ENCODE results near the gene PADI2. TPM values are rescaled to one million over a fixed set of nuclear protein-coding genes. Genes with fewer than 3 reads are reported as not detected.
A peak's percentile ranks its signal among the peaks of the same experiment; 100 is the strongest.

PADI2 gene
- total and polyA plus RNA-seq, 9 of the 15 experiments (the other 6 are each of a cell fraction or from before 2014, with no cell fraction given), result 0.01 to 0.11 (median 0.01) TPM; not detected in 5

DNA sequence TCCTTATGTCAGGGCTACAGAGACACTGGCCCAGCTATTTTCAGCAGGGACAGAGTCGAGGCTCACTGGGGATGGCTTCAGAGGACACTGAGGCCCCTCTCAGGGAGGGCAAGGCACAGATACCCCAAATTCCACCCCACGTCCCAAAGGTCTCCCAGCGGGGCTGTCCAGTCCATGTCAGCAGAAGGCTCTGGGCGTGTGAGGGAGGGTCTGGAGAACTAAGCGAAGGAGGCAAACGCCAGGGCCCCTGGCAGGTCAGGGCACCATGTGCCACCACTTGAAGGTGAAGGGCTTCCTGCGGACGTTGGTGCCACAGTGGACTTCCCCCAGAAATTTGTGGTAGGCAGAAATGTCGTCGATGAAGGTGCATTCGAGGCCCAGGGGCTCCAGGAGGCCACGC is 50.5 kb downstream of the PADI2 start:
- H3K36me3 ChIP-seq (ENCODE audit: control insufficient read depth, insufficient read depth, low read length), result no peaks in the 10 kb centered on the region
- H3K4me3 ChIP-seq, result no peak overlapping the region
- FAIRE-seq, result no peak
- WGBS (ENCODE audit: insufficient coverage, low coverage, missing lambda C conversion rate), result under 1% methylated on average over 12 of the region's 12 CpGs
- intact Hi-C loops (cut with micrococcal nuclease), result no loop called here
- no peaks in the 10 kb centered on the region; the same call in 1 of the 2 replicates for H3K9me3 ChIP-seq (replicated peaks; ENCODE audit: control insufficient read depth, insufficient read depth, low read depth, low read length)
- H3K9me1 ChIP-seq (ENCODE audit: control insufficient read depth, insufficient read depth, low read length), result no peaks in the 10 kb centered on the region
- TF ChIP-seq HDAC6 (IDR thresholded peaks at IDR 0.05; ENCODE audit: low read depth, low read length) (0 out of 2 replicates have a peak, but pooled peaks have one; percentile 32), BRF2 (IDR thresholded peaks at IDR 0.05; ENCODE audit: borderline replicate concordance, insufficient read depth, insufficient read length) (no peak)
- no peak overlapping the region for H3K4me2 ChIP-seq (ENCODE audit: insufficient read depth, low read length)
- H2AFZ ChIP-seq (ENCODE audit: low read depth, low read length), result no peak overlapping the region
- in situ Hi-C loops (cut with MboI), result no loop called here
- BruUV-seq (replicated peaks), result no TSS peak
- peak overlapping the region in 1 of 2 experiments; percentile 18; a peak in 1 of 4 replicates for H3K9ac ChIP-seq (ENCODE audit: insufficient read depth in 1 of 2, low read depth in 2 of 2, low read length in 2 of 2)
- peaks cover 43 to 65% of the 10 kb centered on the region in 2 experiments for H3K27me3 ChIP-seq (ENCODE audit: control insufficient read depth in 2 of 2, insufficient read depth in 2 of 2, low read length in 2 of 2)
- DNase-seq (ENCODE audit: extremely low read depth in 1 of 4, low spot score in 3 of 4), result no peak
- no peak overlapping the region for H3K27ac ChIP-seq (ENCODE audit: extremely low read depth, low read depth, low read length)
- ChIA-PET CTCF (ENCODE audit: low intra/inter-chr PET ratio) (no interaction called here), POLR2A (no interaction called here)
- no peaks in the 10 kb centered on the region; the same call in 1 of the 2 replicates for H4K20me1 ChIP-seq (replicated peaks; ENCODE audit: control insufficient read depth, insufficient read depth, low read length)
- no peaks in the 10 kb centered on the region for H3K79me2 ChIP-seq (ENCODE audit: control insufficient read depth, insufficient read depth, low read length)
- no peak for ATAC-seq
- H3K4me1 ChIP-seq (replicated peaks in 1 of 2; ENCODE audit: control insufficient read depth in 2 of 2, insufficient read depth in 2 of 2, low read length in 2 of 2), result no peaks in the 10 kb centered on the region

DNA sequence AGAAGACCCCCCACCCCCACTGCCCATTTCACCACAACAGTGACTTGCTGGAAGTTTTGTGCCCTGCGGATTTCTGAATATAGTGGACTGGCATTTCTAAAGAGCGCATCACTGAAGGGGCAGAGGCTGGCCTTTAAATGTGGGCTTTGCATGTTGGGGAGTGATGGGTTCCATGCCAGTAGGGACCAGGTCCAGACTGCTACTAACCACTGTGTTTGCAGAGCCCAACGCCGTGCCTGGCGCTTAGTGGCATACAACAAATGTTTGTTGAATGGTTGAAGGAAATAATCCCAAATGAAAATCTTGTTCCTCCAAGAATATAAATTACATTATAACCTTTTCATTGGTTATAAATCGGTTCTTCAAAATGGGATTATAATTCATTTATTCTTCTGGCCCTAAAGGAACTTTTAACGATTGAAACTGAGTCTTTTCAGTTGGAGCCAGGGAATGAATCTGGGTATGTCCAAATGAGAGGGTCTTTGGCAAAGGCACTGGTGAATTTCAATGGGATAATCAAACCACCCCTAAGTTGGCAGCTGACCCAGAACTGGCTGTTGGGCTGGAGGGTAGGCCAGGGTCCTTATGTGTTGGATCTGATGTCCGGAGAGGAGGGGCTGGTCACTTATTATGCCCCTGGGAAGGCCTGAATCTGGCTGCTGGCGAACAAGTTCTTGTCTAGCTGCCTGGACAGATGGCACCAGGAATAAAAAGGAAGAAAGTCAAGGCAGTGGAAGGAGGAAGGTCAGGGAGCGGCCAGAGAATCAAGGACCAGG is 51.6 kb downstream of the PADI2 start:
- Histone ChIP-seq H3K9ac (ENCODE audit: insufficient read depth in 1 of 2, low read depth in 2 of 2, low read length in 2 of 2) (no peak overlapping the region), H3K36me3 (ENCODE audit: control insufficient read depth, insufficient read depth, low read length) (no peaks in the 10 kb centered on the region), H3K27ac (ENCODE audit: extremely low read depth, low read depth, low read length) (no peak overlapping the region), H3K9me1 (ENCODE audit: control insufficient read depth, insufficient read depth, low read length) (no peaks in the 10 kb centered on the region), H4K20me1 (replicated peaks; ENCODE audit: control insufficient read depth, insufficient read depth, low read length) (no peaks in the 10 kb centered on the region; the same call in 1 of the 2 replicates), H3K27me3 (ENCODE audit: control insufficient read depth in 2 of 2, insufficient read depth in 2 of 2, low read length in 2 of 2) (peaks cover 38 to 65% of the 10 kb centered on the region in 2 experiments), H3K4me2 (ENCODE audit: insufficient read depth, low read length) (no peak overlapping the region), H2AFZ (ENCODE audit: low read depth, low read length) (no peak overlapping the region), H3K9me3 (replicated peaks; ENCODE audit: control insufficient read depth, insufficient read depth, low read depth, low read length) (no peaks in the 10 kb centered on the region; the same call in 1 of the 2 replicates), H3K4me1 (replicated peaks in 1 of 2; ENCODE audit: control insufficient read depth in 2 of 2, insufficient read depth in 2 of 2, low read length in 2 of 2) (no peaks in the 10 kb centered on the region; a peak in 1 of 5 replicates), H3K79me2 (ENCODE audit: control insufficient read depth, insufficient read depth, low read length) (no peaks in the 10 kb centered on the region), H3K4me3 (no peak overlapping the region)
- ChIA-PET POLR2A (interaction anchor here (0.5 to 0.6 kb wide), 2 partner anchors 8 to 269 kb away, joined by 3 to 4 read pairs; no protein-coding TSS in a partner anchor), CTCF (ENCODE audit: low intra/inter-chr PET ratio) (no interaction called here)
- DNase-seq (ENCODE audit: extremely low read depth in 1 of 4, low spot score in 3 of 4), result no peak
- in situ Hi-C loops (cut with MboI) (no loop called here), intact Hi-C loops (cut with micrococcal nuclease) (no loop called here)
- no peak for ATAC-seq
- WGBS (ENCODE audit: insufficient coverage, low coverage, missing lambda C conversion rate), result 3% methylated on average over 10 of the region's 10 CpGs
- no TSS peak for BruUV-seq (replicated peaks)
- TF ChIP-seq POLR2G (IDR thresholded peaks at IDR 0.05; ENCODE audit: low read depth, low read length) (no peak), ZNF445 (CRISPR knock-in tag; IDR thresholded peaks at IDR 0.05; ENCODE audit: low read depth) (no peak), SMAD1 (IDR thresholded peaks at IDR 0.05; ENCODE audit: low read depth, low read length, partially characterized antibody) (no peak), SMAD3 (CRISPR knock-in tag; conservative IDR thresholded peaks at IDR 0.05) (no peak), ZNF24 (IDR thresholded peaks at IDR 0.05) (no peak), SRF (CRISPR knock-in tag; IDR thresholded peaks at IDR 0.05) (no peak), FOXK2 (conservative IDR thresholded peaks at IDR 0.05 in 1 of 2, IDR thresholded peaks at IDR 0.05 in 1 of 2; ENCODE audit: low read depth in 2 of 2) (no peak)
- TF ChIP-seq, protein P1, sequence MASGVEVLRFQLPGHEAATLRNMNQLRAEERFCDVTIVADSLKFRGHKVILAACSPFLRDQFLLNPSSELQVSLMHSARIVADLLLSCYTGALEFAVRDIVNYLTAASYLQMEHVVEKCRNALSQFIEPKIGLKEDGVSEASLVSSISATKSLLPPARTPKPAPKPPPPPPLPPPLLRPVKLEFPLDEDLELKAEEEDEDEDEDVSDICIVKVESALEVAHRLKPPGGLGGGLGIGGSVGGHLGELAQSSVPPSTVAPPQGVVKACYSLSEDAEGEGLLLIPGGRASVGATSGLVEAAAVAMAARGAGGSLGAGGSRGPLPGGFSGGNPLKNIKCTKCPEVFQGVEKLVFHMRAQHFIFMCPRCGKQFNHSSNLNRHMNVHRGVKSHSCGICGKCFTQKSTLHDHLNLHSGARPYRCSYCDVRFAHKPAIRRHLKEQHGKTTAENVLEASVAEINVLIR (CRISPR knock-in tag; IDR thresholded peaks at IDR 0.05), result no peak
- TF ChIP-seq, protein P2, sequence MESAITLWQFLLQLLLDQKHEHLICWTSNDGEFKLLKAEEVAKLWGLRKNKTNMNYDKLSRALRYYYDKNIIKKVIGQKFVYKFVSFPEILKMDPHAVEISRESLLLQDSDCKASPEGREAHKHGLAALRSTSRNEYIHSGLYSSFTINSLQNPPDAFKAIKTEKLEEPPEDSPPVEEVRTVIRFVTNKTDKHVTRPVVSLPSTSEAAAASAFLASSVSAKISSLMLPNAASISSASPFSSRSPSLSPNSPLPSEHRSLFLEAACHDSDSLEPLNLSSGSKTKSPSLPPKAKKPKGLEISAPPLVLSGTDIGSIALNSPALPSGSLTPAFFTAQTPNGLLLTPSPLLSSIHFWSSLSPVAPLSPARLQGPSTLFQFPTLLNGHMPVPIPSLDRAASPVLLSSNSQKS (CRISPR knock-in tag; IDR thresholded peaks at IDR 0.05), result no peak
- no peak for FAIRE-seq
